Stomach (tissue), 9 donors: ENCODE results near the gene SLIT1. TPM values are rescaled to one million over a fixed set of nuclear protein-coding genes. Genes with fewer than 3 reads are reported as not detected.

Source experiments
- DNase-seq, 2 donors: peaks; one replicate each; pipeline versions ENCODE4 v3.0.0 to v3.0.0-alpha.2; 2013 to 2019
- H3K27ac ChIP-seq, 5 donors: fragments of 200-600 bp in 4 of 5; sonication (generic) in 4 of 5; one replicate each; pipeline ENCODE4 v1.5.1; 2013 to 2019; ENCODE audit warnings: mild to moderate bottlenecking in 1 of 5, moderate library complexity in 1 of 5
- H3K27me3 ChIP-seq, 3 donors: fragments of 200-600 bp; sonication (generic); one replicate each; pipeline ENCODE4 v1.5.1; 2017 to 2019; ENCODE audit warnings: mixed run types in 1 of 3
- H3K36me3 ChIP-seq, 4 donors: fragments of 200-600 bp; sonication (generic); 1 replicate in 3 of 4; 2 replicates in 1 of 4; pipeline ENCODE4 v1.5.1; 2016 to 2019
- H3K4me1 ChIP-seq, 4 donors: fragments of 200-600 bp; sonication (generic); one replicate each; pipeline ENCODE4 v1.5.1; 2016 to 2019
- H3K4me3 ChIP-seq, 4 donors: fragments of 200-600 bp; sonication (generic) in 3 of 4; one replicate each; pipeline ENCODE4 v1.5.1; 2016 to 2019; ENCODE audit warnings: mild to moderate bottlenecking in 1 of 4
- H3K9me3 ChIP-seq, 4 donors: fragments of 200-600 bp; sonication (generic); one replicate each; pipeline ENCODE4 v1.5.1; 2016 to 2019
- EP300 ChIP-seq: sonication (generic); formaldehyde crosslinking; IDR thresholded peaks from one replicate; pipeline ENCODE4 v1.6.1; 2017; ENCODE audit warnings: antibody characterized with exemption
- POLR2A ChIP-seq, 4 donors: fragments of 450-650 bp; IDR thresholded peaks; one replicate each; pipeline ENCODE4 v1.6.1; 2016; ENCODE audit warnings: antibody characterized with exemption in 4 of 4, control low read depth in 2 of 4, mild to moderate bottlenecking in 1 of 4, moderate library complexity in 1 of 4
- POLR2AphosphoS5 ChIP-seq, 3 donors: sonication (generic); formaldehyde crosslinking; IDR thresholded peaks; one replicate each; pipeline ENCODE4 v1.6.1; 2016; ENCODE audit warnings: antibody characterized with exemption in 3 of 3
- WGBS, 5 donors: extraction: QIAGEN DNeasy Blood & Tissue Kit in 3 of 5; methylation state at CpG; one replicate each; pipeline versions ENCODE4 v1.1.5 to v1.1.7; 2013 to 2018; 5-methylcytosine and 5-hydroxymethylcytosine counted together
- intact Hi-C: fragments of 100-400 bp; cut with DNase I; formaldehyde crosslinking; loops from one replicate; pipeline ENCODE4 v1.15.1; 2023; ENCODE audit warnings: low total_unique reads
- polyA plus RNA-seq, 3 donors: library from polyadenylated mRNA; stranded (reverse); fragments of 200-250 nt; gene quantifications; one replicate each; pipeline ENCODE4 v1.2.3, GENCODE V29; 2013
- total RNA-seq, 5 donors: library from RNA; depleted of rRNA; stranded (reverse); fragments of >200 nt; gene quantifications; one replicate each; pipeline versions ENCODE4 v1.1.0 to v1.2.3, GENCODE V29; 2014 to 2016
- TF ChIP-seq, protein P1 (sequence below), 7 experiments: fragments of 450-650 bp in 4 of 7; fragments of 200-600 bp in 3 of 7; sonication (generic) in 3 of 7; IDR thresholded peaks; one replicate each; pipeline ENCODE4 v1.5.1; 2016 to 2019; ENCODE audit warnings: antibody characterized with exemption in 7 of 7, control low read depth in 2 of 7, mild to moderate bottlenecking in 1 of 7
- donor health status: healthy with polysubstance abuse.
- donor health status: Bipolar disorder and iron deficiency.
- donor health status: healthy.

Gene SLIT1
- total and polyA plus RNA-seq, 8 donors = under 0.01 to 6.1 (median 0.44) TPM

- DNase-seq = no peak
- Histone ChIP-seq H3K36me3 (no peaks in the 10 kb centered on the region), H3K27me3 (peaks cover 0 to 79% (median 15%) of the 10 kb centered on the region in 3 donors), H3K4me1 (no peaks in the 10 kb centered on the region), H3K9me3 (no peaks in the 10 kb centered on the region), H3K27ac (no peak overlapping the region), H3K4me3 (no peak overlapping the region)
- intact Hi-C loops = no loop called here
- WGBS, 5 donors = 50 to 61% (median 55%) methylated on average over 2 to 7 of the region's 7 CpGs
- TF ChIP-seq, protein P1, sequence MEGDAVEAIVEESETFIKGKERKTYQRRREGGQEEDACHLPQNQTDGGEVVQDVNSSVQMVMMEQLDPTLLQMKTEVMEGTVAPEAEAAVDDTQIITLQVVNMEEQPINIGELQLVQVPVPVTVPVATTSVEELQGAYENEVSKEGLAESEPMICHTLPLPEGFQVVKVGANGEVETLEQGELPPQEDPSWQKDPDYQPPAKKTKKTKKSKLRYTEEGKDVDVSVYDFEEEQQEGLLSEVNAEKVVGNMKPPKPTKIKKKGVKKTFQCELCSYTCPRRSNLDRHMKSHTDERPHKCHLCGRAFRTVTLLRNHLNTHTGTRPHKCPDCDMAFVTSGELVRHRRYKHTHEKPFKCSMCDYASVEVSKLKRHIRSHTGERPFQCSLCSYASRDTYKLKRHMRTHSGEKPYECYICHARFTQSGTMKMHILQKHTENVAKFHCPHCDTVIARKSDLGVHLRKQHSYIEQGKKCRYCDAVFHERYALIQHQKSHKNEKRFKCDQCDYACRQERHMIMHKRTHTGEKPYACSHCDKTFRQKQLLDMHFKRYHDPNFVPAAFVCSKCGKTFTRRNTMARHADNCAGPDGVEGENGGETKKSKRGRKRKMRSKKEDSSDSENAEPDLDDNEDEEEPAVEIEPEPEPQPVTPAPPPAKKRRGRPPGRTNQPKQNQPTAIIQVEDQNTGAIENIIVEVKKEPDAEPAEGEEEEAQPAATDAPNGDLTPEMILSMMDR (IDR thresholded peaks at IDR 0.05) = no peak
- TF ChIP-seq POLR2A (IDR thresholded peaks at IDR 0.05) = no peak
- no peak for TF ChIP-seq POLR2AphosphoS5 (IDR thresholded peaks at IDR 0.05)
- no peak for TF ChIP-seq EP300
These were observed 110.3 kb downstream of the SLIT1 start for GRCh38 chr10:97075421-97075820.

GRCh38 chr10:97074256-97075145 lies 111.3 kb downstream of the SLIT1 start:
- intact Hi-C loops = loop anchor here (5.0 kb wide), 1 partner anchor 138 kb away; no protein-coding TSS in a partner anchor
- peak in 1 of 2 donors; percentile 64 for DNase-seq
- peaks cover 0 to 79% (median 15%) of the 10 kb centered on the region in 3 donors for H3K27me3 ChIP-seq
- peaks cover 0 to 7% (median 4%) of the 10 kb centered on the region in 4 donors for H3K9me3 ChIP-seq
- H3K4me3 ChIP-seq = no peak overlapping the region
- H3K27ac ChIP-seq = no peak overlapping the region
- H3K36me3 ChIP-seq = no peaks in the 10 kb centered on the region
- WGBS, 5 donors = 56 to 68% (median 60%) methylated on average over 12 to 15 of the region's 15 CpGs
- TF ChIP-seq EP300 (no peak), POLR2A (IDR thresholded peaks at IDR 0.05) (no peak), POLR2AphosphoS5 (IDR thresholded peaks at IDR 0.05) (no peak)
- TF ChIP-seq, protein P1 (IDR thresholded peaks at IDR 0.05) = no peak
- no peaks in the 10 kb centered on the region for H3K4me1 ChIP-seq

- no peaks in the 10 kb centered on the region for H3K4me1 ChIP-seq
- TF ChIP-seq, protein P1 (IDR thresholded peaks at IDR 0.05) = peak in 5 of 7 experiments; percentile 64 to 91 (median 82)
- TF ChIP-seq EP300 (no peak), POLR2AphosphoS5 (IDR thresholded peaks at IDR 0.05) (no peak)
- peak; percentile 85 to 92 for DNase-seq
- peaks cover 0 to 7% (median 4%) of the 10 kb centered on the region in 4 donors for H3K9me3 ChIP-seq
- intact Hi-C loops = loop anchor here (5.0 kb wide), 1 partner anchor 139 kb away; no protein-coding TSS in a partner anchor
- no peak overlapping the region for H3K4me3 ChIP-seq
- 37 to 47% (median 41%) methylated on average over 21 of the region's 21 CpGs for WGBS, 5 donors
- H3K27ac ChIP-seq = no peak overlapping the region
- H3K36me3 ChIP-seq = no peaks in the 10 kb centered on the region
- peaks cover 0 to 78% (median 8%) of the 10 kb centered on the region in 3 donors for H3K27me3 ChIP-seq
These were observed 112.7 kb downstream of the SLIT1 start for GRCh38 chr10:97072851-97073665.

- H3K4me3 ChIP-seq = no peak overlapping the region
- H3K9me3 ChIP-seq = peaks cover 0 to 7% (median 4%) of the 10 kb centered on the region in 4 donors
- no peak for DNase-seq
- no peak overlapping the region for H3K27ac ChIP-seq
- intact Hi-C loops = loop anchor here (5.0 kb wide), 1 partner anchor 141 kb away; no protein-coding TSS in a partner anchor
- H3K4me1 ChIP-seq = no peaks in the 10 kb centered on the region
- WGBS, 5 donors = 66 to 87% (median 86%) methylated on average over 7 of the region's 7 CpGs
- H3K36me3 ChIP-seq = no peaks in the 10 kb centered on the region
- TF ChIP-seq, protein P1 (IDR thresholded peaks at IDR 0.05) = no peak
- TF ChIP-seq POLR2AphosphoS5 (IDR thresholded peaks at IDR 0.05) (no peak), POLR2A (IDR thresholded peaks at IDR 0.05) (no peak), EP300 (no peak)
- H3K27me3 ChIP-seq = peaks cover 0 to 83% (median 8%) of the 10 kb centered on the region in 3 donors
These were observed 114.3 kb downstream of the SLIT1 start for GRCh38 chr10:97071496-97071895.
